ENCODE results near the gene PKD1L1. TPM values are rescaled to one million over a fixed set of nuclear protein-coding genes. Genes with fewer than 3 reads are reported as not detected.
A peak's percentile ranks its signal among the peaks of the same experiment; 100 is the strongest.
"Not testable (repeated sequence)": the region's sequence is repeated elsewhere in the genome, so short reads cannot be mapped to it uniquely, and the experiment has no call there.

PKD1L1 gene
- total RNA-seq, 3 donors from 2014 or later (not counting 1 experiment from before 2014, with no cell fraction given), result 0.33 to 0.48 (median 0.38) TPM

GRCh38 chr7:47801423-47801822 is 146.8 kb downstream of the PKD1L1 start:
- WGBS (ENCODE audit: insufficient coverage), result 83% methylated on average over 6 of the region's 6 CpGs
- Mint-ChIP-seq H3K27me3 (ENCODE audit: low read depth in 2 of 2) (peaks cover 0 to 14% of the 10 kb centered on the region in 2 donors), H3K9me3 (no peaks in the 10 kb centered on the region), H3K36me3 (no peaks in the 10 kb centered on the region), H3K4me3 (no peak overlapping the region), H3K27ac (no peak overlapping the region), H3K4me1 (no peaks in the 10 kb centered on the region)
- Histone ChIP-seq H3K4me1 (ENCODE audit: control insufficient read depth, insufficient read depth, low read length) (no peaks in the 10 kb centered on the region), H3K9me3 (ENCODE audit: control insufficient read depth, insufficient read depth, low read length) (no peaks in the 10 kb centered on the region), H3K27me3 (ENCODE audit: control insufficient read depth, insufficient read depth, low read length) (no peaks in the 10 kb centered on the region), H3K27ac (ENCODE audit: low read length) (no peak overlapping the region), H3K4me3 (ENCODE audit: low read length) (no peak overlapping the region), H3K36me3 (ENCODE audit: control insufficient read depth, insufficient read depth, low read length) (no peaks in the 10 kb centered on the region)
- DNase-seq (no peak), ATAC-seq (no peak)
- TF ChIP-seq CTCF (IDR thresholded peaks at IDR 0.05), result no peak
- intact Hi-C loops (cut with micrococcal nuclease), result no loop called here

- intact Hi-C loops (cut with micrococcal nuclease), result no loop called here
- Mint-ChIP-seq H3K4me3 (no peak overlapping the region), H3K4me1 (no peaks in the 10 kb centered on the region), H3K27ac (no peak overlapping the region), H3K36me3 (no peaks in the 10 kb centered on the region), H3K9me3 (no peaks in the 10 kb centered on the region), H3K27me3 (ENCODE audit: low read depth in 2 of 2) (no peaks in the 10 kb centered on the region)
- Histone ChIP-seq H3K9me3 (ENCODE audit: control insufficient read depth, insufficient read depth, low read length) (no peaks in the 10 kb centered on the region), H3K4me1 (ENCODE audit: control insufficient read depth, insufficient read depth, low read length) (no peaks in the 10 kb centered on the region), H3K4me3 (ENCODE audit: low read length) (no peak overlapping the region), H3K27ac (ENCODE audit: low read length) (no peak overlapping the region), H3K36me3 (ENCODE audit: control insufficient read depth, insufficient read depth, low read length) (no peaks in the 10 kb centered on the region), H3K27me3 (ENCODE audit: control insufficient read depth, insufficient read depth, low read length) (no peaks in the 10 kb centered on the region)
- DNase-seq (no peak), ATAC-seq (peak in 1 of 3 donors; percentile 12)
- no peak for TF ChIP-seq CTCF (IDR thresholded peaks at IDR 0.05)
- WGBS (ENCODE audit: insufficient coverage), result 92% methylated on average over 6 of the region's 6 CpGs
Measured at GRCh38 chr7:47799524-47799923, 148.7 kb downstream of the PKD1L1 start.

GRCh38 chr7:47796347-47796746 is 151.9 kb downstream of the PKD1L1 start:
- ATAC-seq, result no peak
- H3K36me3 Mint-ChIP-seq, result no peaks in the 10 kb centered on the region
- Histone ChIP-seq H3K4me3 (ENCODE audit: low read length) (no peak overlapping the region), H3K4me1 (ENCODE audit: control insufficient read depth, insufficient read depth, low read length) (no peaks in the 10 kb centered on the region), H3K36me3 (ENCODE audit: control insufficient read depth, insufficient read depth, low read length) (no peaks in the 10 kb centered on the region), H3K27me3 (ENCODE audit: control insufficient read depth, insufficient read depth, low read length) (no peaks in the 10 kb centered on the region), H3K27ac (ENCODE audit: low read length) (no peak overlapping the region), H3K9me3 (ENCODE audit: control insufficient read depth, insufficient read depth, low read length) (no peaks in the 10 kb centered on the region)
- H3K4me3 Mint-ChIP-seq, result no peak overlapping the region
- no peak overlapping the region for H3K27ac Mint-ChIP-seq
- peaks cover 0 to 2% of the 10 kb centered on the region in 2 donors for H3K27me3 Mint-ChIP-seq (ENCODE audit: low read depth in 2 of 2)
- no peaks in the 10 kb centered on the region for H3K4me1 Mint-ChIP-seq
- 78% methylated on average over 4 of the region's 4 CpGs for WGBS (ENCODE audit: insufficient coverage)
- no peak for DNase-seq
- no peaks in the 10 kb centered on the region for H3K9me3 Mint-ChIP-seq
- intact Hi-C loops (cut with micrococcal nuclease), result no loop called here
- no peak for TF ChIP-seq CTCF (IDR thresholded peaks at IDR 0.05)

GRCh38 chr7:47795631-47796030 is 152.6 kb downstream of the PKD1L1 start:
- H3K27me3 Mint-ChIP-seq (ENCODE audit: low read depth in 2 of 2), result peaks cover 0 to 2% of the 10 kb centered on the region in 2 donors
- H3K4me1 Mint-ChIP-seq, result no peaks in the 10 kb centered on the region
- no peaks in the 10 kb centered on the region for H3K9me3 ChIP-seq (ENCODE audit: control insufficient read depth, insufficient read depth, low read length)
- H3K27ac Mint-ChIP-seq, result no peak overlapping the region
- intact Hi-C loops (cut with micrococcal nuclease), result no loop called here
- no peaks in the 10 kb centered on the region for H3K4me1 ChIP-seq (ENCODE audit: control insufficient read depth, insufficient read depth, low read length)
- no peak overlapping the region for H3K4me3 Mint-ChIP-seq
- ATAC-seq (no peak), DNase-seq (no peak)
- no peaks in the 10 kb centered on the region for H3K27me3 ChIP-seq (ENCODE audit: control insufficient read depth, insufficient read depth, low read length)
- H3K27ac ChIP-seq (ENCODE audit: low read length), result no peak overlapping the region
- no peak for TF ChIP-seq CTCF (IDR thresholded peaks at IDR 0.05)
- 94% methylated on average over 2 of the region's 2 CpGs for WGBS (ENCODE audit: insufficient coverage)
- H3K4me3 ChIP-seq (ENCODE audit: low read length), result no peak overlapping the region
- H3K9me3 Mint-ChIP-seq, result no peaks in the 10 kb centered on the region
- no peaks in the 10 kb centered on the region for H3K36me3 Mint-ChIP-seq
- H3K36me3 ChIP-seq (ENCODE audit: control insufficient read depth, insufficient read depth, low read length), result no peaks in the 10 kb centered on the region

- H3K27ac Mint-ChIP-seq; DNase-seq; H3K9me3 ChIP-seq (ENCODE audit: control insufficient read depth, insufficient read depth, low read length); H3K4me3 ChIP-seq (ENCODE audit: low read length); H3K4me1 ChIP-seq (ENCODE audit: control insufficient read depth, insufficient read depth, low read length); H3K9me3 Mint-ChIP-seq; H3K27me3 Mint-ChIP-seq (ENCODE audit: low read depth in 2 of 2); ATAC-seq; H3K27ac ChIP-seq (ENCODE audit: low read length); H3K36me3 ChIP-seq (ENCODE audit: control insufficient read depth, insufficient read depth, low read length); H3K36me3 Mint-ChIP-seq; H3K4me3 Mint-ChIP-seq; H3K27me3 ChIP-seq (ENCODE audit: control insufficient read depth, insufficient read depth, low read length); intact Hi-C loops (cut with micrococcal nuclease); H3K4me1 Mint-ChIP-seq: not testable (repeated sequence)
Measured at GRCh38 chr7:47795126-47795525, 153.1 kb downstream of the PKD1L1 start.
